Activated T-cell treated with anti-CD3 and anti-CD28 coated beads, Interleukin-2, amount 50 U/mL, for 4 hours (primary cell): Measurements from ENCODE around the gene SERPINE2. TPM values are rescaled to one million over a fixed set of nuclear protein-coding genes. Genes with fewer than 3 reads are reported as not detected.
A peak's percentile ranks its signal among the peaks of the same experiment; 100 is the strongest.

ENCODE experiments used
- ATAC-seq, 2 donors: fragments of 200-7000 bp; cut with Tn5 transposase; one replicate each; pipeline ENCODE4 v1.10.0; 2021
- DNase-seq: peaks from one replicate; pipeline ENCODE4 v3.0.0-alpha.2; 2020
- H3K27me3 Mint-ChIP-seq: one replicate; pipeline ENCODE4 v1.8.0; 2021; ENCODE audit warnings: low read depth, mixed read lengths
- H3K36me3 Mint-ChIP-seq: one replicate; pipeline ENCODE4 v1.8.0; 2022; ENCODE audit warnings: mixed read lengths; ENCODE audit not compliant: insufficient read depth
- H3K4me1 Mint-ChIP-seq: one replicate; pipeline ENCODE4 v1.8.0; 2021; ENCODE audit warnings: low read depth, mixed read lengths
- H3K4me3 Mint-ChIP-seq: one replicate; pipeline ENCODE4 v1.8.0; 2021; ENCODE audit warnings: mild to moderate bottlenecking, moderate library complexity, mixed read lengths
- H3K9me3 Mint-ChIP-seq: one replicate; pipeline ENCODE4 v1.8.0; 2021; ENCODE audit warnings: mixed read lengths
- total RNA-seq, 3 donors: library from RNA; stranded (reverse); gene quantifications; one replicate each; pipeline ENCODE4 v1.2.1, GENCODE V29; 2021

The SERPINE2 gene
- total RNA-seq, 3 donors from 2014 or later = 9.8 to 16.2 (median 15.9) TPM

- Mint-ChIP-seq H3K9me3 (no peaks in the 10 kb centered on the region), H3K4me3 (no peak overlapping the region), H3K27me3 (no peaks in the 10 kb centered on the region), H3K36me3 (peaks cover 12% of the 10 kb centered on the region), H3K4me1 (peaks cover 4% of the 10 kb centered on the region)
- ATAC-seq (no peak), DNase-seq (no peak)
These were observed 69.8 kb downstream of the SERPINE2 start for GRCh38 chr2:223969315-223969714.

GRCh38 chr2:223967981-223968380 lies 71.1 kb downstream of the SERPINE2 start:
- peaks cover 7% of the 10 kb centered on the region for H3K4me1 Mint-ChIP-seq
- DNase-seq (no peak), ATAC-seq (no peak)
- no peaks in the 10 kb centered on the region for H3K9me3 Mint-ChIP-seq
- H3K27me3 Mint-ChIP-seq = no peaks in the 10 kb centered on the region
- H3K36me3 Mint-ChIP-seq = peaks cover 13% of the 10 kb centered on the region
- H3K4me3 Mint-ChIP-seq = no peak overlapping the region

GRCh38 chr2:223959688-223960087 lies 79.4 kb downstream of the SERPINE2 start:
- Mint-ChIP-seq H3K4me3 (peak overlapping the region; percentile 98), H3K27me3 (no peaks in the 10 kb centered on the region), H3K9me3 (no peaks in the 10 kb centered on the region), H3K36me3 (peaks cover 25% of the 10 kb centered on the region), H3K4me1 (peaks cover 68% of the 10 kb centered on the region)
- ATAC-seq (no peak), DNase-seq (no peak)

- H3K27me3 Mint-ChIP-seq = no peaks in the 10 kb centered on the region
- peak within 1 kb of the TSS; percentile 98 for H3K4me3 Mint-ChIP-seq
- H3K4me1 Mint-ChIP-seq = peaks cover 67% of the 10 kb centered on the region
- peaks cover 22% of the 10 kb centered on the region for H3K36me3 Mint-ChIP-seq
- ATAC-seq (peak; percentile 100), DNase-seq (peak; percentile 96)
- no peaks in the 10 kb centered on the region for H3K9me3 Mint-ChIP-seq
These were observed 81.8 kb downstream of the SERPINE2 start, which contains the start of gene MRPL44 for GRCh38 chr2:223957092-223957851. Gene MRPL44 (plus strand): TSS chr2:223957463. CDS start chr2:223957473, 10 bp downstream.

- H3K9me3 Mint-ChIP-seq = no peaks in the 10 kb centered on the region
- no peaks in the 10 kb centered on the region for H3K27me3 Mint-ChIP-seq
- H3K4me3 Mint-ChIP-seq = peak overlapping the region; percentile 98
- DNase-seq (no peak), ATAC-seq (no peak)
- peaks cover 58% of the 10 kb centered on the region for H3K4me1 Mint-ChIP-seq
- H3K36me3 Mint-ChIP-seq = peaks cover 17% of the 10 kb centered on the region
These were observed 82.8 kb downstream of the SERPINE2 start for GRCh38 chr2:223956300-223956699.

- Mint-ChIP-seq H3K4me1 (peaks cover 52% of the 10 kb centered on the region), H3K27me3 (no peaks in the 10 kb centered on the region), H3K9me3 (no peaks in the 10 kb centered on the region), H3K4me3 (no peak overlapping the region), H3K36me3 (no peaks in the 10 kb centered on the region)
- no peak for ATAC-seq
- no peak for DNase-seq
These were observed 84.7 kb downstream of the SERPINE2 start for GRCh38 chr2:223954401-223954800.

GRCh38 chr2:223952280-223952968 lies 86.7 kb downstream of the SERPINE2 start:
- Mint-ChIP-seq H3K4me1 (peaks cover 48% of the 10 kb centered on the region), H3K27me3 (no peaks in the 10 kb centered on the region), H3K9me3 (no peaks in the 10 kb centered on the region), H3K36me3 (no peaks in the 10 kb centered on the region), H3K4me3 (no peak overlapping the region)
- ATAC-seq (no peak), DNase-seq (no peak)

GRCh38 chr2:223950448-223951347 lies 88.4 kb downstream of the SERPINE2 start:
- no peak overlapping the region for H3K4me3 Mint-ChIP-seq
- DNase-seq (no peak), ATAC-seq (no peak)
- H3K27me3 Mint-ChIP-seq = no peaks in the 10 kb centered on the region
- H3K9me3 Mint-ChIP-seq = no peaks in the 10 kb centered on the region
- no peaks in the 10 kb centered on the region for H3K36me3 Mint-ChIP-seq
- H3K4me1 Mint-ChIP-seq = peaks cover 47% of the 10 kb centered on the region

GRCh38 chr2:223949241-223949840 lies 89.7 kb downstream of the SERPINE2 start:
- no peak for ATAC-seq
- H3K36me3 Mint-ChIP-seq = no peaks in the 10 kb centered on the region
- H3K4me1 Mint-ChIP-seq = peaks cover 40% of the 10 kb centered on the region
- DNase-seq = no peak
- no peaks in the 10 kb centered on the region for H3K27me3 Mint-ChIP-seq
- H3K9me3 Mint-ChIP-seq = no peaks in the 10 kb centered on the region
- no peak overlapping the region for H3K4me3 Mint-ChIP-seq

- ATAC-seq (no peak), DNase-seq (no peak)
- Mint-ChIP-seq H3K27me3 (no peaks in the 10 kb centered on the region), H3K9me3 (no peaks in the 10 kb centered on the region), H3K36me3 (peaks cover 3% of the 10 kb centered on the region), H3K4me1 (peaks cover 50% of the 10 kb centered on the region), H3K4me3 (no peak overlapping the region)
These were observed 91.3 kb downstream of the SERPINE2 start for GRCh38 chr2:223947711-223948205.

GRCh38 chr2:223945755-223946154 lies 93.3 kb downstream of the SERPINE2 start:
- DNase-seq = no peak
- Mint-ChIP-seq H3K4me1 (peaks cover 58% of the 10 kb centered on the region), H3K9me3 (peaks cover 4% of the 10 kb centered on the region), H3K4me3 (peak overlapping the region; percentile 92), H3K36me3 (peaks cover 8% of the 10 kb centered on the region), H3K27me3 (no peaks in the 10 kb centered on the region)
- no peak for ATAC-seq

GRCh38 chr2:223944703-223945531 lies 94.2 kb downstream of the SERPINE2 start, which contains the start of gene WDFY1:
Gene WDFY1 (minus strand): TSS chr2:223945335. CDS start chr2:223945284, 51 bp downstream.
- H3K36me3 Mint-ChIP-seq = peaks cover 8% of the 10 kb centered on the region
- peaks cover 4% of the 10 kb centered on the region for H3K9me3 Mint-ChIP-seq
- peak within 1 kb of the TSS; percentile 92 for H3K4me3 Mint-ChIP-seq
- peak; percentile 60 to 67 for ATAC-seq
- H3K27me3 Mint-ChIP-seq = no peaks in the 10 kb centered on the region
- H3K4me1 Mint-ChIP-seq = peaks cover 53% of the 10 kb centered on the region
- peak; percentile 72 for DNase-seq

GRCh38 chr2:223944166-223944702 lies 94.9 kb downstream of the SERPINE2 start:
- Mint-ChIP-seq H3K4me3 (peak overlapping the region; percentile 92), H3K27me3 (no peaks in the 10 kb centered on the region), H3K4me1 (peaks cover 53% of the 10 kb centered on the region), H3K36me3 (peaks cover 13% of the 10 kb centered on the region), H3K9me3 (peaks cover 10% of the 10 kb centered on the region)
- ATAC-seq = no peak
- peak; percentile 23 for DNase-seq
